Activated gamma-delta T cell (primary cell): ENCODE results near the gene DTX2.
"Not testable (repeated sequence)": the region's sequence is repeated elsewhere in the genome, so short reads cannot be mapped to it uniquely, and the experiment has no call there.

Source experiments
- DNase-seq: peaks from one replicate; lab custom pipeline; 2025; lab: John Stamatoyannopoulos, UW

Gene DTX2

DNA sequence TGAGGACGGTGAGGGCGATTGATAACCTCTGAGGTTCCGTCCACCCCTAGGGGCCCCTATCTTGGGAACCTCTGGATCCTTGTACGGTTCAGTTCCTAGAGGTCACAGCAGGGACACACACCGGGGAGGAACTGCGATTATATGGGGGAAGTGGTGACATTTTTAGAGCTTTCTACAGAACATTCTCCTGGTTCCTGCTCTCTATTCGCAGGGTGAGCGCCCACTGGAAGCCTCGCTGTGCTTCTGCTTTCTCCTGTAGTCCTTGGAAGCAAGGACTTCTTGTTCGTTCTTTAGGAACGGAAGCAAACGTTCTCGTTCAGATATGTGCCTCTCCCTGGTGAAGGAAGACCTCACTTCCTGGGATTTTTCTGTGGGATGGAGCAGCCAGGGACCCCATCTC is 26.5 kb downstream of the DTX2 start:
- not testable (repeated sequence) for DNase-seq

DNA sequence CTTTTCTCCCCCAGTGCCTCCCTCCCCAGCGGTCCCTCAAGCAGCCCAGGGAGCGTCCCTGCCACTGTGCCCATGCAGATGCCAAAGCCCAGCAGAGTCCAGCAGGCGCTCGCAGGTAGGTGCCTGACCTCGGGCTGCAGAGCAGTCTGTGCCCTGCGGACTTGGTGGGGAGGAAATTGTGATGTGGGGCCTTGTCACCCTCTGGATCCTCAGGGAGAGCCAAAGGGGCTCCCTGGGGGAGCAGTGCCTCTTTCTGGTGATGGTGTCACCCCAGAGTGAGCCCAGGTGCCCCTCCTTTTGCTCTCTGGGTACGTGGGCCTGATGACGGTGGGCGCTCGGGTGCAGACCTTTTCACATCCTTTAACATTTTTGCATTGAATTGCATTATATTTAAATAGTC is 30.6 kb downstream of the DTX2 start:
- not testable (repeated sequence) for DNase-seq

DNA sequence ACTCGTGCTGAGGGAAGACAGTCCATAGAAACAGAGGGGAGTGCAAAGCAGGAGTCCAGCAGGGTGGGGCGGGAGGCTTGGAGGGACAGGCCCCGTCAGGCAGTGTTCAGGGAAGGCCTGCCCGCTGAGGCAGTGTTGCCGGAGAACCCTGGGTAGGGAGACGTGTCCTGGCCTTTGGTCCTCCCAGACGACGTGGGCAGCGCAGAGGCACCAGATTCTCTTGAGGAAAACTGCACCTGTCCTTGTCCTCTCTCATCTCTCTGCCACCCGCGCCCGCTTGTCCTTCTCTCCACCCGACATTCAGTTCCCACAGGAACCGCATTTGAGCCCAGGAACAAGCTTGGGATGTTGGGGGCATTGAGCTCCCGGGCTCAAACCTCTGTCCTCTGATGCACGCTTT is 34.2 kb downstream of the DTX2 start:
- DNase-seq, result not testable (repeated sequence)

DNA sequence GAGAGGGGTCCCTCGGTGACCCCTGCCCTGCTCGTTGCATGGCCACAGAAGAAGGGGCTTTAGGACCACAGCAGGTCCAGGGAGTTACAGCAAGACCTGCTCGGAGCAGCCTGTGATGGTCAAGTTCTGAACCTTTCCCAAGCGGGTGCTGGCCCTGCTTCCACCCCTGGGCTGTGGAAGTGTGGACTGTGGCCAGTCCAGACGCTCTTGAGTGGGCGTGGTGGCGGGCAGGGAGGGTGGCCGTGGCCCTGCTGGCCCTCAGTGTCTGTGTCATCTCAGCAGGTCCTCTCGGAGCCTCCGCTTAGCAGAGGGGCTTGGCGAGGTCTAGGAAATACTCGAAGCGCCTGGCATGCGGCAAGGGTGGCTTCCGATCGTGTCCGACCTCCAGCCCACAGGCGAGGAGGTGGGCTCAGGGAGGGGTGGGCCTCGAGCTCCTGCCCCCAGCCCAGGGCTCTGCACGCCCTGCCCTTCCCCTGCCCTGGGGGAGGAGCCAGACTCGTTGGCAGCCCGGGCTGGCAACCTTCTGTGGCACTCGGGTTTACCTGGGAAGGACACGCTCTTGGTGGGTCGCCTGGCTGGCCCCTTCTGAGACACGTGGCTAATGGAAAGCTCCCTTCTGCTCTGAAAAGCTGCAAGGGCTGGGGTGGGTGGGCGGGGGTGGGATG is 36.5 kb downstream of the DTX2 start:
- DNase-seq, result not testable (repeated sequence)

DNA sequence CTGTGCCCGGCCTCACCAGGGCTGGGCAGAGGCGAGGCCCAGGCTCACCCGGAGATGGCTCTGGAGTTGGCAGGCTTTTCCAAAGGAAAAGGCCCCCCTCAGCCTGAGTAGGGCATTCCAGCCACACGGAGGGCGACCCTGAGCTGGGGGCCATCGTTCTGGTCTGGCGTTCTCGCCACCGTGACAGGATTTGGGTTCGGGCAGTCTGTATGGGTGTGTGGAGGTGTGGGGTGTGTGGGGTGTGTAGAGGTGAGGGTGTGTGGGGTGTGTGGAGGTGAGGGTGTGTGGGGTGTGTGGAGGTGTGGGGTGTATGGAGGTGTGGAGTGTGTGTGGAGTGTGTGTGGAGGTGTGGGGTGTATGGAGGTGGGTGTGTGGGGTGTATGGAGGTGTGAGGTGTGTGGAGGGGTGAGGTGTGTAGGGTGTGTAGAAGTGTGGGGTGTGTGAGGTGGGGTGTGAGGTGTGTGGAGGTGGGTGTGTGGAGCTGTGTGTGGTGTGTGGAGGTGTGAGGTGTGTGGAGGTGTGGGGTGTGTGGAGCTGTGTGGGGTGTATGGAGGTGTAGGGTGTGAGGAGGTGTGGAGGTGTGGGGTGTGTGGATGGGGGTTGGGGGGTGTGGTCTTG is 37.2 kb downstream of the DTX2 start:
- DNase-seq, result not testable (repeated sequence)

DNA sequence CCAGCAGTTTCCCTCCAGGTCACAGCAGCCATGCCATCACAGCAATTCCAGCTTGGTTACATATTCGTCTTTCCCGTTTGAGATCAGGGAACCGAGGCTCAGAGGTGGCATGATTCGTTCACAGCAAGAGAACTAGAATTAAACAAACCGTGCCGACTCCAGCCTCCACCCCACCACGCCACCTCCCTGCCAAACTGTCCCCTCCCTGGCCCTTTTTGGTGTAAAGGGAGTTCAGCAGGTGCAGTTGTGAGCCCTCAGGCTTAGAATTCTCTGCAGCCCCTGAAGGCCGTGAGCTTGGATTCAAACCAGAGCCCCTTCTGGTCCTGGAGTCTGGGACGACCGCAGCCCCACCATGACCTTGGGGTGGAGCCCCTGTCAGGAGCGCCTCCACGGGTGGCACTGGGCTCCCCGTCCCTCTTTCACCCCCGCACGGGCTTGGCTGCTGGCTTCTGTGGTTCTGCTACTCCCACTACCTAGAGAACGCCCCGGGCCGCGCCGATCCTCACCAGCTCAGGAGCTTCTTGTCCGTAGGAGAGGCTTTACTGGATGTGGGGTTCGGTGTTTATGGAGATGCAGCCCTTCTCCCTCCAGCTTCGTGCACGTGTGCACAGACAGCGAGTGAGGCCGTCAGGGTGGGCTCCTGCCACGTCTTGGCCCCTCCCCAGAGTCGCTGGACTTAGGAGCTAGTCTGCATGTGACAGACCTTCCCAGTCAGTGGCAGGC is 37.9 kb downstream of the DTX2 start:
- not testable (repeated sequence) for DNase-seq

DNA sequence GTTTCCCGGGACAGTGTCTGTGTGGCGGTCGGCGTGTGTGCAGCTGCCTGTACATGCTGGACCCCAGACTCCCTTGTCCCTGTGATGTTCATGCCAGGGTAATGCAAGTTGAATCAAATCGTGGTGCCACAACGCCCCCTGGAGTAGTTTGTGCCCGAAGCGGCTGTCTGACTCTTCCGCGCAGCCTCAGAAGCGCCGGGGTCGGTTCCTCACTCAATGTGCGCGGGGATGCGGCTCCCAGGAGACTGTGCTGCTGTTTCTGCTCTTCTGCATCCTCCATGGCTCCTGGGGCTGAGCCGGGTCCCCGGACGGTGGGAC is 38.4 kb downstream of the DTX2 start:
- not testable (repeated sequence) for DNase-seq

DNA sequence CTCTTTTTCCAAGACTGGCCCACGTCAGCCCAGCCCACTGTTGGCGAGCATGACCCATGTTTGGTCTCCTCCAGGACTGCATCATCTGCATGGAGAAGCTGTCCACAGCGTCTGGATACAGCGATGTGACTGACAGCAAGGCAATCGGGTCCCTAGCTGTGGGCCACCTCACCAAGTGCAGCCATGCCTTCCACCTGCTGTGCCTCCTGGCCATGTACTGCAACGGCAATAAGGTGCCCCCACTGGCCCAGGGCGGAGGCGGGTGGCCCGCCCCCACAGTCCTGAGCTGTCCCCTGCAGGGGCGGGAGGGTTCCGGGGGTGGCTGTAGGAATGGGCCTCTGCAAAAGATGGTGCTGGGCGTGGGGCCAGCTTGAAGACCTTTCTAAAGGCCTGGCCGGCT is 40.7 kb downstream of the DTX2 start:
- not testable (repeated sequence) for DNase-seq

DNA sequence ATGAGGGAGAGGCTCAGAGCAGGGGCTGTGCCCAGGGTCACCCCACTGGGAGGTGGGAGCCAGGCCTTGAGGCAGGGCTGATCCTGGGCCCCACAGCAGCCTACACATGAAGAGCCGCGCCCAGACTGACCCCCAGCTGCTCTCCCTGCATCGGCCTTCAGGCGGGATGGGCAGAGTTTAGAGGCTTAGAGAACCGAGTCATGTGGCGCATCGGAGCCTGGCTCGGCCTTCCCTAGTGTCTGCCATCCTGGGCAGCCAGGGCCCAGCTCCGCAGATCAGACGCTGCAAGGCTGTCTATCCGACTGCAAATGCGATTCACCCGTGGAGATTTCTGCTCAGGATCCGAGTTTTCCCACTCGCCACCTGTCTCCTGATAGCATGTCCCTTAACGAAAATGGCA is 41.3 kb downstream of the DTX2 start:
- DNase-seq, result not testable (repeated sequence)

DNA sequence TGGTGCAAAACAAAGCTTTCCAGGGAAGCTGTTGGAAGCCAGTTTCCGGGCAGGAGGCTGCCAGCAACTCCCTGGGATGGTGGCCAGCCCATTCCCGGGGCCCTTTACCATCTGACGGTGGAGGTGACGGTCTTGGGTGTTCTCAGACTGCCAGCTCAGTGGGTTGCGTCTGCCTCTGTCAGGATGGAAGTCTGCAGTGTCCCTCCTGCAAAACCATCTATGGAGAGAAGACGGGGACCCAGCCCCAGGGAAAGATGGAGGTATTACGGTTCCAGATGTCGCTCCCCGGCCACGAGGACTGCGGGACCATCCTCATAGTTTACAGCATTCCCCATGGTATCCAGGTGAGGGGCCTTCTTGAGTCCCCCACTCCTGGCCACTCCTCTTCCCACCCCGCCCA is 41.7 kb downstream of the DTX2 start:
- DNase-seq, result not testable (repeated sequence)

DNA sequence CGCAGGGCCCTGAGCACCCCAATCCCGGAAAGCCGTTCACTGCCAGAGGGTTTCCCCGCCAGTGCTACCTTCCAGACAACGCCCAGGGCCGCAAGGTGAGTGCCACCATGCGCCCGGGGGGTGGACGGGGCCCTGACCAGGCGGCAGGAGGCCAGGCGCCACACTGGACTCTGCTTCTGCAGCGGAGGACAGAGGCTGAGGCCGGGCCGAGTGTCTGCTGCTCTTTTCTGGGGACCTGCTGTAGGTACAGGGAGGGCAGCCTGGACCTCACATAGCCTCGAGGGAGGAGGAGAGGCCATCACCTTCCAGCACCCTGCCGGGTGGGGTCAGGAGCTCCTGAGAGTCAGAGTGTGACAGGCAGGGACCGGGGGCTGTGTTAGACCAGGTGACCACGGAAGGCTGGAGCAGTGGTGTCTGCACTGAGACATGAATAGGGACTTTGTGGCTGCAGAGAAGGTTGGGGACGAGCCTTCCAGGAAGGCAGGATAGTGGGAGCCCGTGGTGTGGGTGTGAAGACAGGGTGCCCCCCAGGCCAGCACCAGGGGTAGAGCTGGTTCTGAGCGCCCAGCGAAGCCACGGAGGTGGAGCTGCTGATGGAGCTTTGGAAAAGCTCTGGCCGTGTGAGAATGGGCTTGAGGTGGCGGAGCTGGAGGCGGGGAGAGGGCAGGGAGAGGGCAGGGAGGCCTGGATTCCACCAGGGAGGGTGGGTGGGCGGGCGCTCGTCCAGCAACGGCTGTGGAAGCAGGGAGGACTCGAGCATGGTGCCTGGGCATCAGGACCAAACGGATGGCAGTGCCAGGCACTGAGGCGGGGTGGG is 43.0 kb downstream of the DTX2 start:
- not testable (repeated sequence) for DNase-seq

DNA sequence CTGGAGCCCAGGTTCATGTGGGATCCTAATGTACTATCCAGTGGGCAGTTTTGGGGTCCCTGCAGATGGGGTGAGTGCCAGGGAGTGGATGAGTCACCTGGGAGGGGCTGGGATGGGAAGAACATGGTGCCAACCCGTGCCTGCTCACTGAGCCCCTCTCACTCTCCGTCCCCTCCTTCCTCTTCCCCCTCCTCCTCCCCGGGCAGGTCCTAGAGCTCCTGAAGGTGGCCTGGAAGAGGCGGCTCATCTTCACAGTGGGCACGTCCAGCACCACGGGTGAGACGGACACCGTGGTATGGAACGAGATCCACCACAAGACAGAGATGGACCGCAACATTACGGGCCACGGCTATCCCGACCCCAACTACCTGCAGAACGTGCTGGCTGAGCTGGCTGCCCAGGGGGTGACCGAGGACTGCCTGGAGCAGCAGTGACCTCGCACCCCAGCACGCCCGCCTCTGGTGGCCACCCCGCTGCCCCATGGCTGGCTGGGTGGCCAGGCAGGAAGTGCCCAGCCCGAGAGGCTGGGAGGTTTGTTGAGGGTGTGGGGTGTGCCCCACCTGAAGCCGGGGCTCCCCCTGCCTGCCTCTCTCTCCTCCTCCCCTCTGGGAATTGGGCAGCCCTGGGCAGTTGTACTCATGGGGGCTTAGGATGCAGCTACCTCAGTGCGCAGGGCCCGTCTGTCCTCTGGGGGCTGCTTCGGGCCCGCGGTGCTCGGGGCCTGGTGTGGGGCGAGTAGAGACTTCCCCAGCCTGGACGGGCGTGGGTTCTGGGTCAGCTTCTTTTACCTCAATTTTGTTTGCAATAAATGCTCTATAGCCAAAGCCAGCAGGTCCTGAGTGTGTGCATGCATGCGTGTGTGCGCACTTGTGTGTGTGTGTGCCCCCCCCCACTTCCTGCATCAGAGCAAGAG is 43.9 kb downstream of the DTX2 start:
- no peak for DNase-seq

DNA sequence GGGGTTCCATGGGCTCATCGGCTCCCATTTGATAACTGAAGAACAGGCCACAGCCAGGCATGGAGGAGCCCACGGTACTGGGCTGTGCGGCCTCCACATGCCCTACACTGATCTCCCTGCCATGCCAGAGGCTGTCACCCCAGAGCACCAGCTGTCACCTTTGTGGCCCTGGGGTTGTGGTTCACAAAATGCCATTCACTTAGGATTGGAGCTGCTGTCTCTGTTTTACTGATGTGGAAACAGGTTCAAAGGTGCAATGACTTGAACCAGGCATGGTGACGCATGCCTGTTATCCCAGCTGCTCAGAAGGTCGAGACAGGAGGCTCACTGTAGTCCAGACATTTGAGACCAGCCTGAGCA is 44.6 kb downstream of the DTX2 start:
- DNase-seq, result no peak

DNA sequence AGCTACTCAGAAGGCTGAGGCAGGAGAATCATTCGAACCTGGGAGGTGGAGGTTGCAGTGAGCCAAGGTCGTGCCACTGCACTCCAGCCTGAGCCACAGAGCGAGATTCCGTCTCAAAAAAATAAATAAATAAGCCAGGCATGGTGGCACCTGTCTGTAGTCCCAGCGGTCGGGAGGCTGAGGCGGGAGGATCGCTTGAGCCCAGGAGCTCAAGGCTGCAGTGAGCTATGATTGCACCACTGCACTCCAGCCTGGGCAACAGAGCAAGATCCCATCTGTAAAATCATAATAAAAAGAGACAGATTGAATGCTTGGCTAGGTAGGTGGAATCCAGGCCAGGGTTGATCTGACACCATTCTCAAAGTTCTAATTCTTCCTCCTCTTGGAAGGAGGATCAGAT is 45.1 kb downstream of the DTX2 start:
- DNase-seq, result not testable (repeated sequence)

DNA sequence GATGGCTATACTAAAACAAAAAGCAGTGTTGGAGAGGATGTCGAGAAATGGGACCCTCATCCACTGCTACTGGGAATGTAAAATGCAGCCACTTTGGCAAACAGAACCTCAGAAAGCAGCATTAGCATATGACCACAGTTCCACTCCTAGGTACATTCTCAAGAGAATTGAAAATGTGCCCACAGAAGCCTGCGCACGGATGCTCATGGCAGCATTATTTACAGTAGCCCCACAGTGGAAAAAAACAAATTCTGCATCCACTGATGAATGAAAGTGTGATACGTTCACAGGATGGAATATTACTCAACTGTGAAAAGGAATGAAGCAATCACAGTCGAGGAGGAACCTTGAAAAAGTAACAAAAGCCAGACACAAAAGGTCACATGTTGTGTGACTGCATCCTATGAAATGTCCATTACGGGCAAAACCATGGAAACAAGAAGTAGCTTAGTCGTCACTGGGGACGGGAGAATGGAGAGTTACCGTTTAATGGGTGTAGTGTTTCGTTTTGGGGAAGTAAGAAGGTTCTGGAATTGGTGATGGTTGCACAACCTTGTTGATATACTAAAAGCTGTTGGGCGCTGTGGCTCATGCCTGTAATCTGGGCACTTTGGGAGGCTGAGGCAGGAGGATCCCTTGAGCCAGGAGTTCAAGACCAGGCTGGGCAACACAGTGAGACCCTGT is 46.4 kb downstream of the DTX2 start:
- no peak for DNase-seq

DNA sequence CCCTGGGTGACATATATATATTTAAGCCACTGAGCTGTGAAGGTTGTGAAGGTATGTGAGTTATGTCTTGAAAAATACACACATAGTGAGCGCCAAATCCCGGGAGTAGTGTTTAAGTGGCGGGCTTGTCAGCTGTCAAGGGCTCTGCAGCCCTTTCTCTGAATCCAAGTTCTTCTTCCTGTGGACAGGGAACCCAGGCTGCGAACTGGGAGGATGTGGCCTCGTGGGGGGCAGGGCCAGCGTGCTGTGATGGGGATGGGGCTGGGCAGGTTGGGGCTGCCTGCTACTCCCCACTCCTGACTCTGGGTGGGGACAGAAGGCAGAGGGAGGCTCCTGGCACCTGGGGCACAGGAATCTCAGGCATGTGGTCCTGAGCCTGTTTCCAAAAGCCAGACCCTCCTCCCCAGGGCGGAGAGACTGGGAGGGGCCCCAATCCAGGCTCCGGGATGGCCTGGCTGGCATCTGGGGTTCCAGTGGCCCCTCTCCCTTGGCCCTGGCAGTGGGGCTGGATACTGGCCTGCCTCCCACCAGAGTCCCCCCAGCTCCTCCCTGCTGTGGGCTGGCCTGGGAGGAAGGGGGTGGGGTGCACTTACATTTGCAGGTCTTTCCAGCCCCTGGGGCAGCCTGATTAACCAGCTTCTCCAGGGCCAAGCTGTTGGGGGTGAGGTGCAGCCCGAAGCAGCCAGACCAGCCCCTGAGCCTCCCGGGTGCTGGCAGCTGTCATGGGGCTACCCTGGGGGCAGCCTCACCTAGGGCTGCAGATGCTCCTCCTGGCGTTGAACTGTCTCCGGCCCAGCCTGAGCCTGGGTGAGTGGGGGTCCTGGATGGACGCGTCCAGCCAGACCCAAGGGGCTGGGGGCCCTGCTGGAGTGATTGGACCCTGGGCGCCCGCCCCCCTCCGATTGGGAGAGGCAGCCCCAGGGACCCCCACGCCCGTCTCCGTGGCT is 48.7 kb downstream of the DTX2 start, which contains the start of gene UPK3B:
UPK3B (plus strand) TSS at position 622 of the 947 bp plus-strand sequence; CDS start at position 723, 101 bp downstream.
- DNase-seq, result no peak

DNA sequence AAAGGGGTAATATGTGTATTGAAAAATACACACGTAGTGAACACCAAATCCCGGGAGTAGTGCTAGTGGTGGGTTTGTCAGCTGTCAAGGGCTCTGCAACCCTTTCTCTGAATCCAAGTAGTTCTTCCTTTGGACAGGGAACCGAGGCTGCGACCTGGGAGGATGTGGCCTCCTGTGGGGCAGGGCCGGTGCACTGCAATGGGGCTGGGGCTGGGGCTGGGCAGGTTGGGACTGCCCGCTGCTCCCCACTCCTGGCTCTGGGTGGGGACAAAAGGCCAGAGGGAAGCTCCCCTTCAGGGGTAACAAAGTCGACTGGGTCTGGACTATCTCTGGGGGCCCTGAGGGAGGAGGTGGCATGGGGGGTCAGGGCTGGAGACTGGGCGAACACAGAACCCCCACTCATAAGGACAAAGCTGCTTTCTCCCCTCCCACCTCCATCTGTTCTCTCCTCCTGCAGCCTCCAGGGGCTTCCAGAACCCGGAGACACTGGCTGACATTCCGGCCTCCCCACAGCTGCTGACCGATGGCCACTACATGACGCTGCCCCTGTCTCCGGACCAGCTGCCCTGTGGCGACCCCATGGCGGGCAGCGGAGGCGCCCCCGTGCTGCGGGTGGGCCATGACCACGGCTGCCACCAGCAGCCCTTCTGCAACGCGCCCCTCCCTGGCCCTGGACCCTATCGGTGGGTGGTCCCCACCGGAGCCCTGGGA is 49.8 kb downstream of the DTX2 start:
- not testable (repeated sequence) for DNase-seq

DNA sequence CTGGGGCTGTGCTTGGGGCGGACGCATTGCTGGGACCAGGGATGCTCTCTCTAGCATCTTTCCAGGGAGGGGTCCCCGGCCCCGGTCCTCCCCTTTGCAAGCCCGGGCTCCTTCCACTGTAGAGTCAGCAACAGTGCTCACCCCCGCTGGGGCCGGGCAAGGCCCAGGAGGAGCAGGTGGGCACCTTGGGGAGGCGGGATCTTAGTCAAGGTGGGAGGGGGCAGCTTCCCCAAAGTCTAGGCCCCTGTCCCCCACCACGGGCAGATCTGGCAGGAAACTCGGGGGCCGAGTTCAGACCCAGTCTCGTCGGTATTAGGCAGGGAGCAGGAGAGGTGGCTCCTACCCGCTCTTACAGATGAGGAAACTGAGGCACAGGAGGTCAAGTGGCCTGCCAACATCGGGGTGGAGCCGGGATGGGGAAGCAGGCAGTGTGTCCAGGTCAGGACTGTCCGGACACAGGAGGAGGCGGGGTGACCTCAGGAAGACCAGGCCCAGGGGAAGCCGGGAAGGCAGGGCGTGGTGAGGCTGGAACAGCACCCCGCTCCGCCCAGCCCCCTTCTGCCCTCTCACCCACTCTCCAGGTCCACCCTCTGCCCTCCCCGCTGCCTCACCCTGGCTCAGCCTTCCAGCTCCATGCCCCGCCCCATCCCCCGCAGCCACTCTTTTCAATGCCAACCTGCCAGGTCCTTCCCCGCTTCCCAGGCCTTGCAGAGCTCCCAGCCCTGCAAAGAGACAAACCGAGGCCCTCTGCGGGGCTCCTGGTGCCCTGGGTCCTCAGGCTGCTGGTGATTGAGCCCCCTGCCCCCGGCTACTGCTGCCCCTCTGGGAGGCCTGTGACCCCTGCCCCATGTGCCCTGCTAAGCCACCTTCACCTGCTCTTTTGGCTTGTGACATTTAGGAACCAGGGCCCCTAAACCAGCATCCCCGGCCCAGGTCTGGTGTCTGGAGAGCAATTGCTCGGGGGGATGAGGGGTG is 50.7 kb downstream of the DTX2 start:
- not testable (repeated sequence) for DNase-seq
